ENCODE measurements around the gene PRR32.
"Not testable (repeated sequence)": the region's sequence is repeated elsewhere in the genome, so short reads cannot be mapped to it uniquely, and the experiment has no call there.

PRR32 gene, protein sequence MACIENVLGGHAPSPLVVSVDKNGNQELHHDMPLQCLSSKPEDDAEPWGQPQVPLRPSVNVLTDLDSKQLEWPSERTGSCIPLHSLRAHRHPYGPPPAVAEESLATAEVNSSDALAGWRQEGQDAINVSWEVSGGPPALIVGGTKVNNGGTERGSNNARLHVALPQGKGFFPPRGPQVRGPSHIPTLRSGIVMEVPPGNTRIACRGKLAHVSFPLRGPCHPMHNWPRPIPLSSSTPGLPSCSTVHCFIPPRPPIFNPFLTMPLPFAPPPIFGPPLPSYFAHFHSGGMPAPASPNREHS

DNA sequence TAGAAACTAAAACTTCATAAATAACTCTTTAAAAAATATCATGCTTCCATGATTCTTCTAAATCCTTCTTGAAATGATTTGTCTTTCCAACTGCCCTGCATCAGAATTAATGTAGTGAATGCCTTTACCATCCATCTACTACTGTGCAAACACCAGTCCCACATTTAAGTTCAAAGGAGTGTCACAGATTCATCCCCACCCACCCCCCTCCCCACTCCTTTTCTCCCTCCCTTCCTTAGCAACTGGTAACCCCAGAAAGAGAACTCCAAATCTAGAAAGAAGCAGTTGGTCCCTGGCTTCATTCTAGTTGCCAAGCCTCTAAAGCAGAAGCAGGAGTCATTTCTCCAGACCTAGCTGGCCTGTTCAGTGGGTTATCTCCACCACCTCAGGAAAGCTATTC, at the start of gene PRR32:
TSS of gene PRR32 (plus strand) at position 301 of the 400 bp plus-strand sequence. CDS start 115 bp downstream, outside the sequence.
- Mint-ChIP-seq H3K4me3 (no peak within 1 kb of the TSS), H3K4me1 (no peaks in the 10 kb centered on the region), H3K36me3 (no peaks in the 10 kb centered on the region), H3K9me3 (peaks cover 8% of the 10 kb centered on the region), H3K27ac (no peak within 1 kb of the TSS)
- ATAC-seq (no peak), DNase-seq (ENCODE audit: low spot score in 2 of 2) (no peak)

DNA sequence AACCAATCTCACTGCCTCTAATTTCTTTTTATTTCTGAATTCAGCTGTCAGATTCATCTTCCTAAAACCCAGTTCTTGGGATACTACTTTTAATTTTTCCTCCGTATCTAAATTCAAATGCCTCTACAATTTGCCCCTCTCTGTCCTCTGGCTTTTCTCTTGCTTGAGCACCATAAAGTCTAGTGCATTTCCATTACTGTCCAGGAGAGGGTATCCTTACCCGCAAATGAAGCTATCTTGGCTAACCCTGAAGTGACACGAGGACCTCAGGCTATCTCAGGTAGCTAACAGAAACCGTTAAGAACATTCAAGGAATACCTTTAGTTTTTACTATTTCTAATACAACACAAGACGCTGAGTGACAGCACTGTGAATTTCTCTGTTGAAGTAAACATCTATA, 49.4 kb upstream of the PRR32 start:
- no peak for ATAC-seq
- no peak for DNase-seq (ENCODE audit: low spot score in 2 of 2)
- H3K4me3 Mint-ChIP-seq, result no peak overlapping the region
- H3K9me3 Mint-ChIP-seq, result peaks cover 4% of the 10 kb centered on the region
- no peaks in the 10 kb centered on the region for H3K36me3 Mint-ChIP-seq
- no peaks in the 10 kb centered on the region for H3K4me1 Mint-ChIP-seq
- no peak overlapping the region for H3K27ac Mint-ChIP-seq

DNA sequence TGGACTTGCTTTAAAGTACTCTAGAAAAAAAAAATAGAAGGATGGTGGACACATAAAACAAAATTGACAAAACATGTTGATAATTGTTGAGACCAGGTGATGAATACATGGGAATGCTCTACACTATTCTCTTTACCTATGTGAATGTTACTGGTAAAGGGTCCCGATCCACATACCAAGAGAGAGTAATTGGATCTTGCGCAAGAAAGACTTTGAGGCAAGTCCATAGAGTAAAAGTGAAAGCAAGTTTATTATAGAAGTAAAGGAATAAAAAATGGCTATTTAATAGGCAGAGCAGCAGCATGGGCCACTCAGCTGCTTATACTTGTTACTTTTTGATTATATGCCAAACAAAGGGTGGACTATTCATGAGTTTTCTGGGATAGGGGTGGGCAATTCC, 34.0 kb upstream of the PRR32 start:
- no peak overlapping the region for H3K4me3 Mint-ChIP-seq
- H3K9me3 Mint-ChIP-seq, result peaks cover 4% of the 10 kb centered on the region
- no peaks in the 10 kb centered on the region for H3K4me1 Mint-ChIP-seq
- H3K36me3 Mint-ChIP-seq, result no peaks in the 10 kb centered on the region
- no peak for DNase-seq (ENCODE audit: low spot score in 2 of 2)
- H3K27ac Mint-ChIP-seq, result no peak overlapping the region
- no peak for ATAC-seq

DNA sequence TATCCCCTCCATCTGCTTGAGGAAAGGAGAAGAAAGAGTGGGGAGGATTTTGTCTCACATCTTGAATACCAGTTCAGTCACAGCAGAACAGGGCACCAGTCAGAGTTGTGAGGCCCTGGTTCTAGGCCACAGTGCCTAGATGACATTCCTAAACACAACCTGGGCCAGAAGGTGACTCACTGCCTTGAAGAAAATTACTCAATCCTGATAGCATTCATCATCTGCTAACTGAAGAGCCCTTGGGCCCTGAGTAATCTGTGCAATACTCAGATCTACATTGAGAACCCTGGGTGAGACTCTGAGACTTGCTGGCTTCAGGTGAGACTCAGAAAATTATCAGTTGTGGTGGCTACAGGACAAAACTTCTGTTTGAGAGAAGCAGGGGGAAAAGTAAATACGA, 20.5 kb upstream of the PRR32 start:
- H3K4me1 Mint-ChIP-seq, result no peaks in the 10 kb centered on the region
- no peaks in the 10 kb centered on the region for H3K36me3 Mint-ChIP-seq
- ATAC-seq (no peak), DNase-seq (ENCODE audit: low spot score in 2 of 2) (no peak)
- no peak overlapping the region for H3K4me3 Mint-ChIP-seq
- H3K9me3 Mint-ChIP-seq, result peaks cover 5% of the 10 kb centered on the region
- H3K27ac Mint-ChIP-seq, result no peak overlapping the region

DNA sequence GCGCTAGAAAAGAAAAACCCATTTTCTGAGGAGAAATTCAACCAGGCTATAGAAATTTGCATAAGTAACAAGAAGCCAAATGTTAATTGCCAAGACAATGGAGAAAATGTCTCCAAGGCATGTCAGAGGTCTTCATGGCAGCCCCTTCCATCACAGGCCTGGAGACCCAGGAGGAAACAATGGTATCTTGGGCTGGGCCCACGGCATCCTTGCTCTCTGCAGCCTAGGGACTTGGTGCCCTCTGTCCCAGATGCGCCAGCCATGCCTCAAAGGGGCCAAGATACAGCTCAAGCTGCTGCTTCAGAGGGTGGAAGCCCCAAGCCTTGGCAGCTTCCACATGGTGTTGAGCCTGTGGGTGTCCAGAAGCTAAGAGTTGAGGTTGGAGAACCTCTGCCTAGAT, 12.7 kb upstream of the PRR32 start:
- not testable (repeated sequence) for DNase-seq (ENCODE audit: low spot score in 2 of 2); H3K9me3 Mint-ChIP-seq; H3K36me3 Mint-ChIP-seq; H3K4me3 Mint-ChIP-seq; ATAC-seq; H3K27ac Mint-ChIP-seq; H3K4me1 Mint-ChIP-seq

DNA sequence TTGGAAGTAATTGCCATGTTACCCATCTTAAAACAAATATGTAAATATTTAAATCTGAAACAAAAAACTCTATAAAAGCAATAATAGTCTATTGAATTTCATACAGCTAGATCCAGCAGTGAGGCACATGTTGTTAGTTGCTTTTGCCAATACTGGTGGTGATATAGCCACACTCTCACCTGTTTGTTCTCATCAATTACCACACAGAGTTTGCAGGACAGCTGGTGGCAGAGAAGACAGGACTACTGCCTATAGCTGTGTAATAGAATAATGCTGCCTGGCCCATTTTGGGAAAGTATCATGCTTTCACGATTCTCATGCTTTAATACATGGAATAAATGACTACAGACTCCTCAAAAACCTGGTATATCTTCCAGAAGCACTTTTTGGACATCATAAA, 3.7 kb upstream of the PRR32 start:
- Mint-ChIP-seq H3K4me1 (no peaks in the 10 kb centered on the region), H3K9me3 (peaks cover 6% of the 10 kb centered on the region), H3K4me3 (no peak overlapping the region), H3K36me3 (no peaks in the 10 kb centered on the region), H3K27ac (no peak overlapping the region)
- DNase-seq (ENCODE audit: low spot score in 2 of 2) (no peak), ATAC-seq (no peak)

DNA sequence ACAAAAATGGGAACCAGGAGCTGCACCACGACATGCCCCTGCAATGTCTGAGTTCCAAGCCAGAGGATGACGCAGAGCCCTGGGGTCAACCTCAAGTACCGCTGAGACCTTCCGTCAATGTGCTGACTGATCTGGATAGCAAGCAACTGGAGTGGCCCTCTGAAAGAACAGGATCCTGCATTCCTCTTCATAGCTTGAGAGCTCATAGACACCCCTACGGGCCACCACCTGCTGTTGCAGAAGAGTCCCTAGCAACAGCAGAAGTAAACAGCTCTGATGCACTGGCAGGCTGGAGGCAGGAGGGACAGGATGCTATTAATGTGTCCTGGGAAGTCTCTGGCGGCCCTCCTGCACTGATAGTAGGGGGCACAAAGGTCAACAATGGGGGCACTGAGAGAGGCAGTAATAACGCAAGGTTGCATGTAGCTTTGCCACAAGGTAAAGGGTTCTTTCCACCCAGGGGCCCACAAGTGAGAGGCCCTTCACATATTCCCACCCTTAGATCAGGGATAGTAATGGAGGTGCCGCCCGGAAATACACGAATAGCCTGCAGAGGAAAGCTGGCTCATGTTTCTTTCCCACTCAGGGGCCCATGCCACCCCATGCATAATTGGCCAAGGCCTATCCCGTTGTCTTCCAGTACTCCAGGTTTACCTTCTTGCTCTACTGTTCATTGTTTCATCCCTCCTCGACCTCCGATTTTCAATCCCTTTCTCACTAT, 1.3 kb downstream of the PRR32 start:
- ATAC-seq (no peak), DNase-seq (ENCODE audit: low spot score in 2 of 2) (no peak)
- H3K9me3 Mint-ChIP-seq, result peaks cover 8% of the 10 kb centered on the region
- H3K36me3 Mint-ChIP-seq, result no peaks in the 10 kb centered on the region
- no peak overlapping the region for H3K4me3 Mint-ChIP-seq
- H3K4me1 Mint-ChIP-seq, result no peaks in the 10 kb centered on the region
- no peak overlapping the region for H3K27ac Mint-ChIP-seq

DNA sequence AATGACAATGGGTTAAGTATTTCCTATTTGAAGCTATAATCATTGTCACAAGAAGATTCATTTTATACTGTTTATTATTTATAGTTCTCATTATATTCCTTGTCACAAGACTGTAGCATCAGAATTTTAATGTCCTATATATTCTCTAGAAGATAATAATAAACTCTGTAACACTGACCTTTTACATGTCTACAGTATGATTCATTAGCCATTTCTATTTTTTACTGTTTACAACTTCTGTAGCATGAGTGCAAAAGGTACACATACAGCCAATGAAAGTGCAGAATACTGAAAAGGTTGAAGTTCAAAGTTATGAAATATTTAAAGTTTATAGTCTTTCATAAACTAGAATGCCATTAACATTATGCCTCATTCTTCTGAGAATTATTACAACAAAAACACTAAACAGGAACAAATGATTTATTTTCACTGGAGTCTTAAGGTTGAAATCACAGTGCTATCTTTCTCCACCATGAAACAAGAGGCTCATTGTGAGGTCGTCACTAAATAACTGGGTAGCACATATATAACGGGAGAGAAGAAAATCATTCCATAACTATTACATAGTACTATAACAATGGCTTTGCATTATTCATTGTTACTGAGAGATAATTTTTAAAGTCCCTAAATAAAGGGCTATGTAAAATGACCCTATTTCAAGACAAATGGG, 4.9 kb downstream of the PRR32 start:
- Mint-ChIP-seq H3K4me3 (no peak overlapping the region), H3K4me1 (no peaks in the 10 kb centered on the region), H3K27ac (no peak overlapping the region), H3K36me3 (no peaks in the 10 kb centered on the region), H3K9me3 (peaks cover 8% of the 10 kb centered on the region)
- ATAC-seq (no peak), DNase-seq (ENCODE audit: low spot score in 2 of 2) (no peak)

DNA sequence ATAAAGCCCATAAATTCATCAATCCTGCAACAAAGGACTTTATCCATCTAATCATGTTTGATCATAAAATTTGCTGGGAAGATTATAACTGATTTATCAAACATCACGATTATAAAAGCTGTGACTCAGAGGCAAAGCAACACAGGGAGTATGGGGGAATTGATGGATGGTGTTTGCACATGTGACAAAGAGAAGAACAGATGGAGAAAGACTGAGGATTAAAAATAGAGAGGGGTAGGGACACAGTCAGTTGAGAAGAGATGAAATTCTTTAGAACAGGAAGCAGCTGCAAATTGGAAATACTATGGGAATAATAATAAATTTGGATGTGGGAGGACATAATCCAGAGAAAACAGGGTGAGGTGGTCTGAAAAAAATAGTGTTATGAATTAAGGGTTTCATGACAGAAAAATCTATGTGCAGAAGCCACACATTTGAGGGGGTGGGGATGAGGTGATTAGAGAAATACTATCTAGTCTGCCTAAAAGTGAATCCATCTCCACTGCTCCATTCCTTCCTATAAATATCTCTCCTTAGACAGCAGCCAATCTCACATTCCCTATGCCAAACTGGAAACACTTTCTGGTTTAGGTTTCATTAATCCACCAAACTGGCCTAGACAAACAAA, 6.2 kb downstream of the PRR32 start:
- no peak overlapping the region for H3K27ac Mint-ChIP-seq
- no peak for ATAC-seq

DNA sequence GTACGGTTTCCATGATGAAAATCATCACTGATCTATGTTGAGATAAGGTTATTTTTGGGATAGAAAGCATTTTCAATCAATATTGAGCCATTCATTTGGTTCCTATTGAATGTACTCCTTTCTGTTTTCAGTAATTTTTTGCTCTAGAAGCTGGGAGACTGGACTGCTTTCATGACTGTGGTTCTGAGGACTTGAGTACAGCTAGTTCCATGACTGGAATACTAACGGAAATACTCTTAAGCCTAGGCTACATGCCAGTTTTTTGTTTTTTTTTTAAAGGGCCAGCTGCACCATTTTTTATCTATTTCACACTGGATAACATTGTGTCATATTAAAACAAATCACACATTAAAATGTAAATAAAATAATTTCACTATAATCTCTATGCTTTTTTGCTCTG, 16.7 kb downstream of the PRR32 start:
- H3K36me3 Mint-ChIP-seq, result no peaks in the 10 kb centered on the region
- no peak overlapping the region for H3K4me3 Mint-ChIP-seq
- ATAC-seq, result no peak
- H3K4me1 Mint-ChIP-seq, result no peaks in the 10 kb centered on the region
- DNase-seq (ENCODE audit: low spot score in 2 of 2), result no peak
- peaks cover 7% of the 10 kb centered on the region for H3K9me3 Mint-ChIP-seq
- H3K27ac Mint-ChIP-seq, result no peak overlapping the region

More for the DNA sequence above, 6.2 kb downstream of the PRR32 start:
- H3K9me3 Mint-ChIP-seq, result peaks cover 6% of the 10 kb centered on the region
- no peak overlapping the region for H3K4me3 Mint-ChIP-seq
- DNase-seq (ENCODE audit: low spot score in 2 of 2), result no peak
- H3K36me3 Mint-ChIP-seq, result no peaks in the 10 kb centered on the region
- H3K4me1 Mint-ChIP-seq, result no peaks in the 10 kb centered on the region

DNA sequence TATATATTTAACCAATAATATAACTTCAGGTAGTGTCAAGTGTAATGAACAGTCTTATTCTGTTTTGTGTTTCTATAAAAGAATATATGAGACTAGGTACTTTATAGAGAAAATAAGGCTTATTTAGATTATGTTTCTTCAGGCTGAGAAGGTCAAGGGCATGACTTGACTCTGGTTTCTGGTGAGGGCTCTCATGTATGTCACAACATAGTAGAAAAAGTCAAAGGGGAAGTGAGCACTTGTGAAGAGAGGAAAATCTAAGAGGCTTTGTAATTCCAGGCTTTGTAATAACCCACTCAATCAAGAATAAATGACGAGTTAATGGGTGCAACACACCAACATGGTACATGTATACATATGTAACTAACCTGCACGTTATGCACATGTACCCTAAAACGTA, 27.6 kb downstream of the PRR32 start:
- Mint-ChIP-seq H3K4me1 (no peaks in the 10 kb centered on the region), H3K27ac (no peak overlapping the region), H3K36me3 (no peaks in the 10 kb centered on the region), H3K4me3 (no peak overlapping the region), H3K9me3 (peaks cover 2% of the 10 kb centered on the region)
- ATAC-seq (no peak), DNase-seq (ENCODE audit: low spot score in 2 of 2) (no peak)

DNA sequence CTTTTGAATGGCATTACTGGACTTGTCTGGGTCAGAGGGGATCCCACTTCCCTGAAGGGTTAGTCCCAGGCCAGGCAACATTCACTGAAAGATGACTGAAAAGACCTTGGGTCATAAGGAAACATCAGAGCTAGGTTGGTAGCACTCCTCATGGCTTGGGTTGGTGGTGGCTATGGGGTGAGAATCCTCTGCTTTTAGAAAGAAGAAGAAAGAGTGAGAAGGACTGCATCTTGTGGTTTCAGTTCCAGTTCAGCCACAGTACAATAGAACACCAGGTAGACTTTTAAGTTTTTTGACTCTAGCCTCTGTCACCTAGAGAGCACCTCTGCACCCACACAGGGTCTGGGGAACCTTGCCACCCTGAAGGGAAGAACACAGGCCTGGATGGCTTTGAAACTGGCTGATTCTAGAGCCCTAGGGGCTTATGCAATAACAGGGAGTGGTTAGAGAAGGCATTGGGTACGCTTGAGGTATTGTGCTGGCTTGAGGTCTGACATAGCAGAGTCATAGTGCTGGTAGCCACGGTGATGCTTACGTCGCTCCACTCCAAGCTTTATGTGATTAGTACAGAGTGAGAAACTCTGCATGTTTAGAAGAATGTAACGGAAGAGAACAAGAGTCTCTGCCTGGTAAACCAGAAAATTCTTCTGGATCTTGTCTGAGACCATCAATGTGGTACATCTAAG, 36.5 kb downstream of the PRR32 start:
- no peaks in the 10 kb centered on the region for H3K4me1 Mint-ChIP-seq
- no peak overlapping the region for H3K27ac Mint-ChIP-seq
- peaks cover 6% of the 10 kb centered on the region for H3K9me3 Mint-ChIP-seq
- H3K4me3 Mint-ChIP-seq, result no peak overlapping the region
- DNase-seq (ENCODE audit: low spot score in 2 of 2) (no peak), ATAC-seq (no peak)
- H3K36me3 Mint-ChIP-seq, result no peaks in the 10 kb centered on the region

Data from stimulated activated effector memory CD8-positive, alpha-beta T cell treated with anti-CD3 and anti-CD28 coated beads, Interleukin-12 subunit alpha, Interleukin-12 subunit beta, amount 100 ng/mL, for 72 hours (primary cell).